ENCODE measurements around the gene ARPC5.
"Not testable (repeated sequence)": the region's sequence is repeated elsewhere in the genome, so short reads cannot be mapped to it uniquely, and the experiment has no call there.

Gene ARPC5

GRCh38 chr1:183635099-183635605 lies 431 bp downstream of the ARPC5 start:
- DNase-seq (ENCODE audit: low spot score) = peak; percentile 35
- H3K4me1 Mint-ChIP-seq (ENCODE audit: low read depth) = peaks cover 27% of the 10 kb centered on the region
- H3K36me3 Mint-ChIP-seq (ENCODE audit: low read depth) = peaks cover 29% of the 10 kb centered on the region
- peak overlapping the region; percentile 100 for H3K4me3 Mint-ChIP-seq
- H3K27ac Mint-ChIP-seq = peak overlapping the region; percentile 99
- peaks cover 24% of the 10 kb centered on the region for H3K27me3 Mint-ChIP-seq (ENCODE audit: low read depth)
- H3K9me3 Mint-ChIP-seq = no peaks in the 10 kb centered on the region

- Mint-ChIP-seq H3K27me3 (ENCODE audit: low read depth) (peaks cover 19% of the 10 kb centered on the region), H3K9me3 (no peaks in the 10 kb centered on the region), H3K27ac (peak overlapping the region; percentile 88), H3K4me3 (peak overlapping the region; percentile 100), H3K36me3 (ENCODE audit: low read depth) (peaks cover 34% of the 10 kb centered on the region), H3K4me1 (ENCODE audit: low read depth) (peaks cover 29% of the 10 kb centered on the region)
- no peak for DNase-seq (ENCODE audit: low spot score)
These were observed 1.0 kb downstream of the ARPC5 start for GRCh38 chr1:183634429-183635065.

GRCh38 chr1:183633676-183634343 lies 1.8 kb downstream of the ARPC5 start:
- Mint-ChIP-seq H3K4me3 (peak overlapping the region; percentile 100), H3K9me3 (no peaks in the 10 kb centered on the region), H3K4me1 (ENCODE audit: low read depth) (peaks cover 30% of the 10 kb centered on the region), H3K36me3 (ENCODE audit: low read depth) (peaks cover 41% of the 10 kb centered on the region), H3K27me3 (ENCODE audit: low read depth) (peaks cover 17% of the 10 kb centered on the region), H3K27ac (peak overlapping the region; percentile 88)
- peak; percentile 42 for DNase-seq (ENCODE audit: low spot score)

- H3K27me3 Mint-ChIP-seq (ENCODE audit: low read depth) = peaks cover 11% of the 10 kb centered on the region
- no peak for DNase-seq (ENCODE audit: low spot score)
- H3K27ac Mint-ChIP-seq = peak overlapping the region; percentile 11
- H3K4me3 Mint-ChIP-seq = peak overlapping the region; percentile 100
- no peaks in the 10 kb centered on the region for H3K9me3 Mint-ChIP-seq
- peaks cover 36% of the 10 kb centered on the region for H3K4me1 Mint-ChIP-seq (ENCODE audit: low read depth)
- peaks cover 49% of the 10 kb centered on the region for H3K36me3 Mint-ChIP-seq (ENCODE audit: low read depth)
These were observed 2.6 kb downstream of the ARPC5 start for GRCh38 chr1:183632964-183633363.

- no peak for DNase-seq (ENCODE audit: low spot score)
- Mint-ChIP-seq H3K27me3 (ENCODE audit: low read depth) (peaks cover 7% of the 10 kb centered on the region), H3K36me3 (ENCODE audit: low read depth) (peaks cover 51% of the 10 kb centered on the region), H3K4me3 (peak overlapping the region; percentile 100), H3K9me3 (no peaks in the 10 kb centered on the region), H3K4me1 (ENCODE audit: low read depth) (peaks cover 37% of the 10 kb centered on the region), H3K27ac (no peak overlapping the region)
These were observed 3.5 kb downstream of the ARPC5 start for GRCh38 chr1:183632114-183632513.

GRCh38 chr1:183630748-183631147 lies 4.8 kb downstream of the ARPC5 start:
- H3K27me3 Mint-ChIP-seq (ENCODE audit: low read depth) = no peaks in the 10 kb centered on the region
- no peak for DNase-seq (ENCODE audit: low spot score)
- H3K4me3 Mint-ChIP-seq = peak overlapping the region; percentile 57
- no peaks in the 10 kb centered on the region for H3K9me3 Mint-ChIP-seq
- H3K36me3 Mint-ChIP-seq (ENCODE audit: low read depth) = peaks cover 52% of the 10 kb centered on the region
- peaks cover 29% of the 10 kb centered on the region for H3K4me1 Mint-ChIP-seq (ENCODE audit: low read depth)
- peak overlapping the region; percentile 43 for H3K27ac Mint-ChIP-seq

- Mint-ChIP-seq H3K4me3 (no peak overlapping the region), H3K27me3 (ENCODE audit: low read depth) (no peaks in the 10 kb centered on the region), H3K9me3 (no peaks in the 10 kb centered on the region), H3K4me1 (ENCODE audit: low read depth) (peaks cover 28% of the 10 kb centered on the region), H3K27ac (no peak overlapping the region), H3K36me3 (ENCODE audit: low read depth) (peaks cover 62% of the 10 kb centered on the region)
- no peak for DNase-seq (ENCODE audit: low spot score)
These were observed 7.0 kb downstream of the ARPC5 start for GRCh38 chr1:183628537-183628936.

GRCh38 chr1:183626236-183626635 lies 9.3 kb downstream of the ARPC5 start:
- not testable (repeated sequence) for H3K27me3 Mint-ChIP-seq (ENCODE audit: low read depth); H3K27ac Mint-ChIP-seq; H3K9me3 Mint-ChIP-seq; DNase-seq (ENCODE audit: low spot score); H3K4me3 Mint-ChIP-seq
- H3K36me3 Mint-ChIP-seq (ENCODE audit: low read depth) = peaks cover 54% of the 10 kb centered on the region
- H3K4me1 Mint-ChIP-seq (ENCODE audit: low read depth) = peaks cover 28% of the 10 kb centered on the region

GRCh38 chr1:183622884-183623785 lies 12.4 kb downstream of the ARPC5 start:
- Mint-ChIP-seq H3K4me3 (no peak overlapping the region), H3K36me3 (ENCODE audit: low read depth) (peaks cover 28% of the 10 kb centered on the region), H3K9me3 (no peaks in the 10 kb centered on the region), H3K4me1 (ENCODE audit: low read depth) (peaks cover 16% of the 10 kb centered on the region), H3K27me3 (ENCODE audit: low read depth) (no peaks in the 10 kb centered on the region), H3K27ac (no peak overlapping the region)
- DNase-seq (ENCODE audit: low spot score) = no peak

GRCh38 chr1:183622013-183622412 lies 13.6 kb downstream of the ARPC5 start:
- no peak for DNase-seq (ENCODE audit: low spot score)
- Mint-ChIP-seq H3K27ac (no peak overlapping the region), H3K4me3 (no peak overlapping the region), H3K36me3 (ENCODE audit: low read depth) (peaks cover 25% of the 10 kb centered on the region), H3K9me3 (no peaks in the 10 kb centered on the region), H3K4me1 (ENCODE audit: low read depth) (peaks cover 15% of the 10 kb centered on the region), H3K27me3 (ENCODE audit: low read depth) (no peaks in the 10 kb centered on the region)

- no peak overlapping the region for H3K4me3 Mint-ChIP-seq
- DNase-seq (ENCODE audit: low spot score) = no peak
- no peaks in the 10 kb centered on the region for H3K9me3 Mint-ChIP-seq
- peaks cover 17% of the 10 kb centered on the region for H3K36me3 Mint-ChIP-seq (ENCODE audit: low read depth)
- no peaks in the 10 kb centered on the region for H3K27me3 Mint-ChIP-seq (ENCODE audit: low read depth)
- H3K4me1 Mint-ChIP-seq (ENCODE audit: low read depth) = peaks cover 14% of the 10 kb centered on the region
- H3K27ac Mint-ChIP-seq = no peak overlapping the region
These were observed 15.3 kb downstream of the ARPC5 start for GRCh38 chr1:183620311-183620710.

- Mint-ChIP-seq H3K4me3 (no peak overlapping the region), H3K4me1 (ENCODE audit: low read depth) (peaks cover 14% of the 10 kb centered on the region), H3K27ac (no peak overlapping the region), H3K36me3 (ENCODE audit: low read depth) (peaks cover 12% of the 10 kb centered on the region), H3K27me3 (ENCODE audit: low read depth) (peaks cover under 1% of the 10 kb centered on the region), H3K9me3 (no peaks in the 10 kb centered on the region)
- DNase-seq (ENCODE audit: low spot score) = no peak
These were observed 15.8 kb downstream of the ARPC5 start for GRCh38 chr1:183619781-183620180.

- peaks cover 10% of the 10 kb centered on the region for H3K4me1 Mint-ChIP-seq (ENCODE audit: low read depth)
- not testable (repeated sequence) for H3K9me3 Mint-ChIP-seq; H3K27me3 Mint-ChIP-seq (ENCODE audit: low read depth); H3K27ac Mint-ChIP-seq; H3K4me3 Mint-ChIP-seq; H3K36me3 Mint-ChIP-seq (ENCODE audit: low read depth); DNase-seq (ENCODE audit: low spot score)
These were observed 17.4 kb downstream of the ARPC5 start for GRCh38 chr1:183618202-183618601.

- H3K36me3 Mint-ChIP-seq (ENCODE audit: low read depth); H3K27me3 Mint-ChIP-seq (ENCODE audit: low read depth); H3K27ac Mint-ChIP-seq; H3K4me1 Mint-ChIP-seq (ENCODE audit: low read depth); DNase-seq (ENCODE audit: low spot score); H3K9me3 Mint-ChIP-seq; H3K4me3 Mint-ChIP-seq: not testable (repeated sequence)
These were observed 22.6 kb downstream of the ARPC5 start for GRCh38 chr1:183612975-183613374.

Data from T-helper 2 cell treated with Interferon-gamma antibody and Interleukin-4, amounts not matched to agents 5 μg/mL and 100 μg/mL, for 36 hours (primary cell).